WTC11 (cell line): ENCODE results near the gene FCHSD2. TPM values are rescaled to one million over a fixed set of nuclear protein-coding genes. Genes with fewer than 3 reads are reported as not detected.

Experiments
- ATAC-seq: fragments of 200-7000 bp; cut with Tn5 transposase; 2 replicates; pipeline ENCODE4 v1.10.0; 2021; ENCODE audit warnings: mild to moderate bottlenecking, moderate library complexity
- CTCF ChIA-PET: fragments of 300-600 bp; sonication (Branson Sonifier 250); formaldehyde crosslinking; loops from one replicate; lab custom pipeline; 2021; ENCODE audit warnings: antibody characterized with exemption; lab: Charles Lee
- POLR2A ChIA-PET: fragments of 350-600 bp; sonication (Branson Sonifier 250); formaldehyde crosslinking; loops from one replicate; lab custom pipeline; 2021; ENCODE audit warnings: antibody characterized with exemption; lab: Charles Lee
- DNase-seq: peaks from one replicate; pipeline ENCODE4 v3.0.0; 2021; ENCODE audit warnings: low spot score
- H3K27ac Mint-ChIP-seq: 2 replicates; pipeline ENCODE4 v1.8.0; 2021; ENCODE audit warnings: mixed read lengths
- H3K27me3 Mint-ChIP-seq: 2 replicates; pipeline ENCODE4 v1.8.0; 2021; ENCODE audit warnings: low read depth, mild to moderate bottlenecking, moderate library complexity, mixed read lengths
- H3K36me3 Mint-ChIP-seq: 2 replicates; pipeline ENCODE4 v1.8.0; 2021; ENCODE audit warnings: mixed read lengths
- H3K4me1 Mint-ChIP-seq: 2 replicates; pipeline ENCODE4 v1.8.0; 2022; ENCODE audit warnings: mixed read lengths
- H3K4me3 Mint-ChIP-seq: 2 replicates; pipeline ENCODE4 v1.8.0; 2021; ENCODE audit warnings: mild to moderate bottlenecking, moderate library complexity, mixed read lengths
- H3K9me3 Mint-ChIP-seq: 2 replicates; pipeline ENCODE4 v1.8.0; 2021; ENCODE audit warnings: mixed read lengths
- ARID4B ChIP-seq: sonication (generic); formaldehyde crosslinking; IDR thresholded peaks from 2 replicates; pipeline ENCODE4 v1.8.0; 2023; ENCODE audit warnings: missing genetic modification reagents, mild to moderate bottlenecking, borderline replicate concordance
- CBFB ChIP-seq: sonication (generic); formaldehyde crosslinking; IDR thresholded peaks from 2 replicates; pipeline ENCODE4 v1.8.1; 2022; ENCODE audit warnings: mild to moderate bottlenecking, low read depth, missing genetic modification reagents
- ETV6 ChIP-seq: sonication (generic); formaldehyde crosslinking; IDR thresholded peaks from 2 replicates; pipeline ENCODE4 v1.8.1; 2022; ENCODE audit warnings: mild to moderate bottlenecking, missing genetic modification reagents
- KAT7 ChIP-seq: sonication (generic); formaldehyde crosslinking; IDR thresholded peaks from 2 replicates; pipeline ENCODE4 v1.8.1; 2023; ENCODE audit warnings: missing genetic modification reagents, mild to moderate bottlenecking, borderline replicate concordance
- MXD4 ChIP-seq: fragments of 250-450 bp; sonication (Bioruptor Pico); IDR thresholded peaks from 2 replicates; pipeline ENCODE4 v1.8.0; 2021; ENCODE audit warnings: mild to moderate bottlenecking, moderate library complexity, borderline replicate concordance
- NFATC4 ChIP-seq: fragments of 250-450 bp; sonication (Bioruptor Pico); IDR thresholded peaks from 2 replicates; pipeline ENCODE4 v1.9.0; 2021; ENCODE audit warnings: mild to moderate bottlenecking
- PRDM15 ChIP-seq: sonication (generic); formaldehyde crosslinking; IDR thresholded peaks from 2 replicates; pipeline ENCODE4 v1.8.0; 2022; ENCODE audit warnings: missing genetic modification reagents
- SOX15 ChIP-seq: fragments of 250-450 bp; sonication (Bioruptor Pico); IDR thresholded peaks from 2 replicates; pipeline ENCODE4 v1.9.0; 2021; ENCODE audit warnings: mild to moderate bottlenecking
- TCF7 ChIP-seq: sonication (generic); formaldehyde crosslinking; IDR thresholded peaks from 2 replicates; pipeline ENCODE4 v1.8.0; 2022; ENCODE audit warnings: mild to moderate bottlenecking, low read depth, missing genetic modification reagents, moderate library complexity
- TEAD4 ChIP-seq: sonication (generic); formaldehyde crosslinking; IDR thresholded peaks from 2 replicates; pipeline ENCODE4 v1.8.0; 2022; ENCODE audit warnings: mild to moderate bottlenecking, missing genetic modification reagents
- ZNF671 ChIP-seq: fragments of 250-450 bp; sonication (Bioruptor Pico); IDR thresholded peaks from 2 replicates; pipeline ENCODE4 v1.8.0; 2021; ENCODE audit warnings: mild to moderate bottlenecking
- total RNA-seq: library from RNA; stranded (reverse); gene quantifications from 3 replicates; pipeline ENCODE4 v1.2.3, GENCODE V29; 2021
- TF ChIP-seq, protein P1 (sequence below): fragments of 250-450 bp; sonication (Bioruptor Pico); IDR thresholded peaks from 2 replicates; pipeline ENCODE4 v2.1.2; 2022; ENCODE audit warnings: mild to moderate bottlenecking, moderate library complexity
- TF ChIP-seq, protein P2 (sequence below): sonication (generic); formaldehyde crosslinking; IDR thresholded peaks from 2 replicates; pipeline ENCODE4 v1.8.0; 2022; ENCODE audit warnings: mild to moderate bottlenecking, missing genetic modification reagents
- TF ChIP-seq, protein P3 (sequence below): fragments of 250-450 bp; sonication (Bioruptor Pico); IDR thresholded peaks from 2 replicates; pipeline ENCODE4 v1.9.0; 2021; ENCODE audit warnings: mild to moderate bottlenecking

The FCHSD2 gene
- total RNA-seq, 1 experiment from 2014 or later: 10.1 TPM

DNA sequence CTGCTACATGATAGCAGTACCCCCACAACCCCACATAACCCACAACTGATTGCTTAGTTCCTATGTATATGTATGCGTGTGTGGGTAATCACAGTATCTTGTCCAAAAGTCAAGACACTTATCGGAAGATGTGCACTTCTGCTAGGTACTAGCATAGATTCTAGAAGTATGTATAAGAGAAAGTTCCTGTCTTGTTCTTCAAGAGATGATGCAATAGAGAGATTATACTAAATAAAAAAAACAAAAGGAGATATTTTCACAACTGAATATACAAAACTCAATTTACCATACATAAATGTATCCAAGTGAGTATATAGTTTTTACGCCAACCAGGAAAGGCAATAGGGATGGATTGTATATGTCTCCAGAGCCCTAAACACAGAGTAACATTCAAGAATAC, 112.0 kb downstream of the FCHSD2 start:
- H3K4me1 Mint-ChIP-seq: peaks cover 12% of the 10 kb centered on the region
- H3K27ac Mint-ChIP-seq: no peak overlapping the region
- no peak for TF ChIP-seq SOX15 (CRISPR knock-in tag)
- TF ChIP-seq PRDM15: no peak
- no peak for TF ChIP-seq TEAD4
- TF ChIP-seq TCF7 (CRISPR knock-in tag): no peak
- TF ChIP-seq, protein P1, sequence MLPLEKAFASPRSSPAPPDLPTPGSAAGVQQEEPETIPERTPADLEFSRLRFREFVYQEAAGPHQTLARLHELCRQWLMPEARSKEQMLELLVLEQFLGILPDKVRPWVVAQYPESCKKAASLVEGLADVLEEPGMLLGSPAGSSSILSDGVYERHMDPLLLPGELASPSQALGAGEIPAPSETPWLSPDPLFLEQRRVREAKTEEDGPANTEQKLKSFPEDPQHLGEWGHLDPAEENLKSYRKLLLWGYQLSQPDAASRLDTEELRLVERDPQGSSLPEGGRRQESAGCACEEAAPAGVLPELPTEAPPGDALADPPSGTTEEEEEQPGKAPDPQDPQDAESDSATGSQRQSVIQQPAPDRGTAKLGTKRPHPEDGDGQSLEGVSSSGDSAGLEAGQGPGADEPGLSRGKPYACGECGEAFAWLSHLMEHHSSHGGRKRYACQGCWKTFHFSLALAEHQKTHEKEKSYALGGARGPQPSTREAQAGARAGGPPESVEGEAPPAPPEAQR (CRISPR knock-in tag): no peak
- no peak for TF ChIP-seq NFATC4
- TF ChIP-seq ETV6 (CRISPR knock-in tag): no peak
- TF ChIP-seq ZNF671 (CRISPR knock-in tag): no peak
- TF ChIP-seq MXD4: no peak
- no peak for ATAC-seq
- peaks cover 38% of the 10 kb centered on the region for H3K9me3 Mint-ChIP-seq
- peaks cover 7% of the 10 kb centered on the region; the same call in 1 of the 2 replicates for H3K27me3 Mint-ChIP-seq
- ChIA-PET CTCF (no interaction called here), POLR2A (no interaction called here)
- peaks cover 36% of the 10 kb centered on the region for H3K36me3 Mint-ChIP-seq
- no peak for DNase-seq
- no peak overlapping the region for H3K4me3 Mint-ChIP-seq

DNA sequence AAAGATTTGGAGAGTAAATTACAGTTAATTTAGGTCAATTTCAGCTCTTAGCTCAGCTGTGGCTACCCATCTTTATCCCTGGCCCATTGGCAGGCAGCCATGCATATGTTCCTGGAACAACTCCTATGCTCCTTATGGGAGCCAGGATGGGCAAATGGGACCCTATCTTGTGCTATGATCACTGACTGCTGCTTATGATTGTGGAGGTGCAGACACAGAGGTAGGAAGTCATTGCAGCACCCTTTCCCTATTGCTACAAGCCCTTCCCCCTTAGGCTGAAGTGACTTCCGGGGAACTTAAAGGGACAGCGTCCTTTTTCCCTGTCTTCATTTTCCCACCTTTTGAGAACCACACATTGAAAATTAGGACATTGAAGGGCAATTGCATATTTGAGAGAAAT, 112.7 kb downstream of the FCHSD2 start:
- H3K4me3 Mint-ChIP-seq: no peak overlapping the region
- peaks cover 7% of the 10 kb centered on the region; the same call in 1 of the 2 replicates for H3K27me3 Mint-ChIP-seq
- CTCF ChIA-PET: no interaction called here
- H3K9me3 Mint-ChIP-seq: peaks cover 45% of the 10 kb centered on the region
- DNase-seq: no peak
- TF ChIP-seq, protein P2, sequence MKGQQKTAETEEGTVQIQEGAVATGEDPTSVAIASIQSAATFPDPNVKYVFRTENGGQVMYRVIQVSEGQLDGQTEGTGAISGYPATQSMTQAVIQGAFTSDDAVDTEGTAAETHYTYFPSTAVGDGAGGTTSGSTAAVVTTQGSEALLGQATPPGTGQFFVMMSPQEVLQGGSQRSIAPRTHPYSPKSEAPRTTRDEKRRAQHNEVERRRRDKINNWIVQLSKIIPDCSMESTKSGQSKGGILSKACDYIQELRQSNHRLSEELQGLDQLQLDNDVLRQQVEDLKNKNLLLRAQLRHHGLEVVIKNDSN: no peak
- TF ChIP-seq, protein P3, sequence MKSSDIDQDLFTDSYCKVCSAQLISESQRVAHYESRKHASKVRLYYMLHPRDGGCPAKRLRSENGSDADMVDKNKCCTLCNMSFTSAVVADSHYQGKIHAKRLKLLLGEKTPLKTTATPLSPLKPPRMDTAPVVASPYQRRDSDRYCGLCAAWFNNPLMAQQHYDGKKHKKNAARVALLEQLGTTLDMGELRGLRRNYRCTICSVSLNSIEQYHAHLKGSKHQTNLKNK (CRISPR knock-in tag): no peak
- TF ChIP-seq CBFB (CRISPR knock-in tag): no peak
- no peak for TF ChIP-seq KAT7
- TF ChIP-seq ARID4B (CRISPR knock-in tag): no peak
- TF ChIP-seq, all 79 proteins: peak for 0
- Mint-ChIP-seq H3K36me3 (peaks cover 43% of the 10 kb centered on the region), H3K27ac (no peak overlapping the region), H3K4me1 (peaks cover 12% of the 10 kb centered on the region)
- ATAC-seq: no peak
- POLR2A ChIA-PET: no interaction called here
